Smooth muscle cell (in vitro differentiated cells): ENCODE data around the gene ADAMTS18. TPM values are rescaled to one million over a fixed set of nuclear protein-coding genes. Genes with fewer than 3 reads are reported as not detected.

ENCODE experiments used
- DNase-seq: peaks from one replicate; lab custom pipeline; 2025; ENCODE audit not compliant: unreplicated experiment; lab: John Stamatoyannopoulos, UW
- H2AFZ ChIP-seq: fragments of 200-600 bp; sonication (generic); 2 replicates; pipeline ENCODE4 v1.6.0; 2016; ENCODE audit warnings: antibody characterized with exemption, low read depth, mild to moderate bottlenecking
- H3F3A ChIP-seq: fragments of 200-600 bp; sonication (generic); 2 replicates; pipeline ENCODE4 v1.6.0; 2017; ENCODE audit warnings: antibody characterized with exemption, low read depth
- H3K27ac ChIP-seq: fragments of 200-600 bp; sonication (generic); 2 replicates; pipeline ENCODE4 v1.5.1; 2016; ENCODE audit warnings: low read depth, mild to moderate bottlenecking
- H3K27me3 ChIP-seq: fragments of 200-600 bp; sonication (generic); 2 replicates; pipeline ENCODE4 v1.6.1; 2016; ENCODE audit warnings: low read depth, mild to moderate bottlenecking
- H3K36me3 ChIP-seq: fragments of 200-600 bp; sonication (generic); 2 replicates; pipeline ENCODE4 v1.5.1; 2016; ENCODE audit warnings: low read depth
- H3K4me1 ChIP-seq: fragments of 200-600 bp; sonication (generic); 2 replicates; pipeline ENCODE4 v1.5.1; 2016; ENCODE audit warnings: low read depth
- H3K4me2 ChIP-seq: fragments of 200-600 bp; sonication (generic); 2 replicates; pipeline ENCODE4 v1.6.0; 2016; ENCODE audit warnings: mild to moderate bottlenecking
- H3K4me3 ChIP-seq: fragments of 200-600 bp; sonication (generic); 2 replicates; pipeline ENCODE4 v1.5.1; 2016; ENCODE audit warnings: mild to moderate bottlenecking
- H3K79me2 ChIP-seq: fragments of 200-600 bp; sonication (generic); 2 replicates; pipeline ENCODE4 v1.6.0; 2016; ENCODE audit warnings: low read depth, mild to moderate bottlenecking
- H3K9ac ChIP-seq: fragments of 200-600 bp; sonication (generic); 2 replicates; pipeline ENCODE4 v1.6.0; 2016; ENCODE audit warnings: low read depth
- H3K9me3 ChIP-seq: fragments of 200-600 bp; sonication (generic); replicated peaks from 2 replicates; pipeline ENCODE4 v1.5.1; 2016; ENCODE audit warnings: low read depth
- H4K20me1 ChIP-seq: fragments of 200-600 bp; sonication (generic); 2 replicates; pipeline ENCODE4 v1.6.0; 2016; ENCODE audit warnings: low read depth
- WGBS: methylation state at CpG from one replicate; pipeline ENCODE4 v1.1.7; 2016; ENCODE audit warnings: low lambda C conversion rate; 5-methylcytosine and 5-hydroxymethylcytosine counted together
- polyA plus RNA-seq: library from polyadenylated mRNA; unstranded; fragments of >200 nt; fragmentation: Nextera tagmentation; extraction: Ambion mirVana; gene quantifications from 2 replicates; pipeline ENCODE4 v1.2.1, GENCODE V29; 2016
- total RNA-seq: library from RNA; depleted of rRNA; stranded (reverse); fragments of >200 nt; gene quantifications from 2 replicates; pipeline ENCODE4 v1.2.3, GENCODE V29; 2014
- TF ChIP-seq, protein P1 (sequence below): fragments of 200-600 bp; sonication (generic); IDR thresholded peaks from 2 replicates; pipeline ENCODE4 v1.5.1; 2017; ENCODE audit warnings: borderline replicate concordance, mild to moderate bottlenecking, antibody characterized with exemption; ENCODE audit not compliant: insufficient read depth, poor library complexity, severe bottlenecking

Gene ADAMTS18
- total and polyA plus RNA-seq, 2 experiments from 2014 or later = 0.05 to 4.4 TPM

DNA sequence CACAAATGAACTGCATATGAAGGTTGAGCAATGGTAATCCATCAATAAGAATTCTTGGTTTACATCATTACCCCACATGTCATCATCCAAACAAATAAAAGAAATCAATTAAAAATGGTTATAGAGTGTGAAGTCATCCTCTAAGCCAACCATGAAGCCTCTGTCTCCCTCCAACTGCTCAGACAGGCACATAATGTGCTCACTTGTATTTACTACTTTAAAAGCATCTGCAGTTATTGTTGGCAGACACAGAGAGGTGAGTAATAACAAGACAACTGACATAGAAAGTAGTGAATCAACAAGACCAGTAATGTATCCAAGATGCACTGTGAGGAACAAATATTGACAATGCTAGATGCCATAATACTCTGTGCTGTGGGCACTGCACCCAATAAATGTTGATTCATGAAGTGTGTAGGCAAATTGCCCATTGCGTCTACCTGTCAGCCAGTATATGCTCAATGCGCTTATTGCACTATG, 20.0 kb downstream of the ADAMTS18 start:
- H3K9me3 ChIP-seq = no peaks in the 10 kb centered on the region
- DNase-seq = no peak
- no peaks in the 10 kb centered on the region for H3F3A ChIP-seq
- no peak overlapping the region for H3K4me3 ChIP-seq
- H3K79me2 ChIP-seq = no peaks in the 10 kb centered on the region
- no peaks in the 10 kb centered on the region for H3K27me3 ChIP-seq
- no peaks in the 10 kb centered on the region for H3K4me1 ChIP-seq
- no peaks in the 10 kb centered on the region for H4K20me1 ChIP-seq
- H3K36me3 ChIP-seq = no peaks in the 10 kb centered on the region
- TF ChIP-seq, protein P1, sequence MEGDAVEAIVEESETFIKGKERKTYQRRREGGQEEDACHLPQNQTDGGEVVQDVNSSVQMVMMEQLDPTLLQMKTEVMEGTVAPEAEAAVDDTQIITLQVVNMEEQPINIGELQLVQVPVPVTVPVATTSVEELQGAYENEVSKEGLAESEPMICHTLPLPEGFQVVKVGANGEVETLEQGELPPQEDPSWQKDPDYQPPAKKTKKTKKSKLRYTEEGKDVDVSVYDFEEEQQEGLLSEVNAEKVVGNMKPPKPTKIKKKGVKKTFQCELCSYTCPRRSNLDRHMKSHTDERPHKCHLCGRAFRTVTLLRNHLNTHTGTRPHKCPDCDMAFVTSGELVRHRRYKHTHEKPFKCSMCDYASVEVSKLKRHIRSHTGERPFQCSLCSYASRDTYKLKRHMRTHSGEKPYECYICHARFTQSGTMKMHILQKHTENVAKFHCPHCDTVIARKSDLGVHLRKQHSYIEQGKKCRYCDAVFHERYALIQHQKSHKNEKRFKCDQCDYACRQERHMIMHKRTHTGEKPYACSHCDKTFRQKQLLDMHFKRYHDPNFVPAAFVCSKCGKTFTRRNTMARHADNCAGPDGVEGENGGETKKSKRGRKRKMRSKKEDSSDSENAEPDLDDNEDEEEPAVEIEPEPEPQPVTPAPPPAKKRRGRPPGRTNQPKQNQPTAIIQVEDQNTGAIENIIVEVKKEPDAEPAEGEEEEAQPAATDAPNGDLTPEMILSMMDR = no peak
- H2AFZ ChIP-seq = no peak overlapping the region
- no peak overlapping the region for H3K4me2 ChIP-seq
- no peak overlapping the region for H3K9ac ChIP-seq
- no peak overlapping the region for H3K27ac ChIP-seq
- WGBS = 90% methylated on average over 2 of the region's 2 CpGs

DNA sequence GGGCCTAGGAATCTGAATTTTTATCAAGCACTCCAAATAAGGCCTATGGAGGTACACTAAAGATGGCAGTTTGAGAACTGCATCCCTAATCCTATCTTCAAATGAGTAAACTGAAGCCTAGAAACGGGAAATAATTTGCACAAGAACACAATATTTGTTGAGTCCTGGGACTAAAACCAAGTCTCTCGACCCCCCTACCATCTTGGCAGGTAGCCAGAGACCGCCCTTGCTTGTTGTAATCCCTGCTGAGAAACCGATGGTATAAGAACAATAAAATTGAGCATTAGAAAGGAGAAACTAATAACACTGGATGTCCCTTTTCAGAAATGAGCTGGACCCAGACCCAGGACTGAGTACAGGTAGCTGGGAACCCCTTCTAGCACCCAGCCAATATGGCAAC, 24.4 kb downstream of the ADAMTS18 start:
- Histone ChIP-seq H3K27ac (no peak overlapping the region), H3F3A (no peaks in the 10 kb centered on the region), H3K4me2 (no peak overlapping the region), H3K9me3 (no peaks in the 10 kb centered on the region), H3K36me3 (no peaks in the 10 kb centered on the region), H3K9ac (no peak overlapping the region), H2AFZ (no peak overlapping the region), H3K4me1 (no peaks in the 10 kb centered on the region), H3K27me3 (no peaks in the 10 kb centered on the region), H3K79me2 (no peaks in the 10 kb centered on the region), H4K20me1 (no peaks in the 10 kb centered on the region), H3K4me3 (no peak overlapping the region)
- WGBS = 90% methylated on average over 4 of the region's 4 CpGs
- TF ChIP-seq, protein P1 = no peak
- no peak for DNase-seq

DNA sequence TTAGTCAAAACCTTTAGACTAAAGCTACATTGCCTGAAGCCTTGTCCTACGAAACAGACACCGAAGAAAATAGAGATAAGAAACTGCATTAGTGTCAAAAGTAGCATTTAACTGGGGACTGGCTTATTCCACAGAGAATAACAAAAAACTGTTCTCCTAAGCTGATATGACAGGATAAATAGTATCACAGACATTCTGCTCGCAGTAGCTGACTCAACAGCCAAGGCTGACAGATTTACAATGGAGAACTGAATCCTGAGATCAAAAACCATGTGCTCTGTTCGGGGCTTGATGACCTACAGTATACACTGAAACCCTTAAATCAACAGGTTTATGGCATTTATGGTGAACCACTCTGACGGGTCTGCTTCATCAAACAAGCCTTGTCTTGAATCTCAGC, 25.5 kb downstream of the ADAMTS18 start:
- DNase-seq = no peak
- under 1% methylated on average over 5 of the region's 5 CpGs for WGBS
- H4K20me1 ChIP-seq = no peaks in the 10 kb centered on the region
- H3K9me3 ChIP-seq = no peaks in the 10 kb centered on the region
- TF ChIP-seq, protein P1 = no peak
- H3F3A ChIP-seq = no peaks in the 10 kb centered on the region
- peaks cover 6% of the 10 kb centered on the region for H3K4me1 ChIP-seq
- H3K27me3 ChIP-seq = no peaks in the 10 kb centered on the region
- H3K36me3 ChIP-seq = no peaks in the 10 kb centered on the region
- H2AFZ ChIP-seq = no peak overlapping the region
- peak overlapping the region; percentile 16 for H3K4me2 ChIP-seq
- H3K4me3 ChIP-seq = no peak overlapping the region
- H3K79me2 ChIP-seq = no peaks in the 10 kb centered on the region
- H3K9ac ChIP-seq = no peak overlapping the region
- H3K27ac ChIP-seq = no peak overlapping the region

GRCh38 chr16:77408607-77409006, 26.2 kb downstream of the ADAMTS18 start:
- TF ChIP-seq, protein P1 = no peak
- Histone ChIP-seq H3K36me3 (no peaks in the 10 kb centered on the region), H4K20me1 (no peaks in the 10 kb centered on the region)

More at GRCh38 chr16:77408607-77409006, 26.2 kb downstream of the ADAMTS18 start:
- Histone ChIP-seq H2AFZ (no peak overlapping the region), H3K9me3 (no peaks in the 10 kb centered on the region), H3K4me1 (peaks cover 6% of the 10 kb centered on the region), H3F3A (no peaks in the 10 kb centered on the region), H3K27ac (no peak overlapping the region), H3K27me3 (no peaks in the 10 kb centered on the region), H3K4me3 (no peak overlapping the region), H3K79me2 (no peaks in the 10 kb centered on the region), H3K4me2 (no peak overlapping the region), H3K9ac (no peak overlapping the region)
- DNase-seq = no peak
